CD14-positive monocyte (primary cell): ENCODE data around the gene MAD1L1. TPM values are rescaled to one million over a fixed set of nuclear protein-coding genes. Genes with fewer than 3 reads are reported as not detected.

ENCODE experiments used
- DNase-seq, 3 donors: peaks; one replicate each; pipeline ENCODE4 v3.0.0-alpha.2; 2011 to 2022
- H2AFZ ChIP-seq: 2 replicates; pipeline ENCODE4 v1.6.0; 2012; ENCODE audit warnings: mild to moderate bottlenecking, low read depth, low read length, inconsistent platforms; ENCODE audit not compliant: insufficient read depth, poor library complexity, severe bottlenecking
- H3K27ac ChIP-seq, 2 donors: 1 replicate in 1 of 2; 2 replicates in 1 of 2; pipeline ENCODE4 v1.5.1; 2012 to 2013; ENCODE audit warnings: low read length in 2 of 2, control low read depth in 1 of 2, inconsistent platforms in 1 of 2, low read depth in 1 of 2, mild to moderate bottlenecking in 1 of 2
- H3K27me3 ChIP-seq, 2 donors: one replicate each; pipeline versions ENCODE4 v1.6.0 to v1.6.1; 2011 to 2013; ENCODE audit warnings: low read length in 2 of 2; ENCODE audit not compliant: control insufficient read depth in 2 of 2, insufficient read depth in 2 of 2
- H3K36me3 ChIP-seq, 2 donors: replicated peaks in 1 of 2; 1 replicate in 1 of 2; 2 replicates in 1 of 2; pipeline versions ENCODE4 v1.5.1 to v1.6.1; 2012 to 2013; ENCODE audit warnings: low read length in 2 of 2, control low read depth in 1 of 2, inconsistent platforms in 1 of 2, mild to moderate bottlenecking in 1 of 2; ENCODE audit not compliant: insufficient read depth in 2 of 2, control insufficient read depth in 1 of 2
- H3K4me1 ChIP-seq, 2 donors: 1 replicate in 1 of 2; 2 replicates in 1 of 2; pipeline versions ENCODE4 v1.5.1 to v1.6.1; 2012 to 2013; ENCODE audit warnings: low read length in 2 of 2, control low read depth in 1 of 2, inconsistent platforms in 1 of 2, mild to moderate bottlenecking in 1 of 2, moderate library complexity in 1 of 2; ENCODE audit not compliant: insufficient read depth in 2 of 2, control insufficient read depth in 1 of 2
- H3K4me2 ChIP-seq: replicated peaks from 2 replicates; pipeline ENCODE3; 2012; ENCODE audit warnings: low read length, moderate library complexity, mild to moderate bottlenecking; ENCODE audit not compliant: poor library complexity, severe bottlenecking; ENCODE audit errors: extremely low read depth
- H3K4me3 ChIP-seq, 3 experiments: fragments of 200-600 bp in 1 of 3; sonication (generic) in 1 of 3; replicated peaks in 1 of 3; 1 replicate in 2 of 3; 2 replicates in 1 of 3; pipeline ENCODE4 v1.5.1; 2011 to 2013; ENCODE audit warnings: low read length in 3 of 3, mild to moderate bottlenecking in 3 of 3, control low read depth in 2 of 3, low read depth in 2 of 3, inconsistent platforms in 1 of 3, moderate library complexity in 1 of 3
- H3K79me2 ChIP-seq: 2 replicates; pipeline ENCODE4 v1.6.0; 2012; ENCODE audit warnings: mild to moderate bottlenecking, control low read depth, inconsistent platforms, low read length, moderate library complexity; ENCODE audit not compliant: insufficient read depth
- H3K9ac ChIP-seq: 2 replicates; pipeline ENCODE4 v1.6.0; 2017; ENCODE audit warnings: low read length, mild to moderate bottlenecking; ENCODE audit not compliant: insufficient read depth, poor library complexity, severe bottlenecking
- H3K9me3 ChIP-seq, 2 donors: replicated peaks in 1 of 2; 1 replicate in 1 of 2; 2 replicates in 1 of 2; pipeline versions ENCODE4 v1.5.1 to v1.6.1; 2012 to 2013; ENCODE audit warnings: low read length in 2 of 2, control low read depth in 1 of 2; ENCODE audit not compliant: control insufficient read depth in 1 of 2, insufficient read depth in 1 of 2
- H4K20me1 ChIP-seq: 2 replicates; pipeline ENCODE4 v1.6.0; 2012; ENCODE audit warnings: mild to moderate bottlenecking, low read length, control low read depth, moderate library complexity; ENCODE audit not compliant: insufficient read depth
- H3K27ac Mint-ChIP-seq, 7 donors: one replicate each; pipeline ENCODE4 v1.8.0; 2020; ENCODE audit warnings: mild to moderate bottlenecking in 7 of 7, mixed read lengths in 7 of 7, moderate library complexity in 6 of 7, inconsistent platforms in 2 of 7
- H3K27me3 Mint-ChIP-seq, 3 donors: one replicate each; pipeline ENCODE4 v1.8.0; 2021 to 2022; ENCODE audit warnings: low read depth in 3 of 3, mild to moderate bottlenecking in 3 of 3, mixed read lengths in 3 of 3, moderate library complexity in 3 of 3, inconsistent platforms in 1 of 3
- H3K36me3 Mint-ChIP-seq, 2 donors: one replicate each; pipeline ENCODE4 v1.8.0; 2020; ENCODE audit warnings: mixed read lengths in 2 of 2, inconsistent platforms in 1 of 2, mild to moderate bottlenecking in 1 of 2
- H3K4me1 Mint-ChIP-seq: one replicate; pipeline ENCODE4 v1.8.0; 2020; ENCODE audit warnings: mild to moderate bottlenecking, mixed read lengths
- H3K4me3 Mint-ChIP-seq, 2 donors: one replicate each; pipeline ENCODE4 v1.8.0; 2020; ENCODE audit warnings: mild to moderate bottlenecking in 2 of 2, mixed read lengths in 2 of 2, moderate library complexity in 1 of 2
- H3K9me3 Mint-ChIP-seq, 7 donors: one replicate each; pipeline ENCODE4 v1.8.0; 2020 to 2022; ENCODE audit warnings: mixed read lengths in 7 of 7, mild to moderate bottlenecking in 6 of 7, moderate library complexity in 6 of 7, inconsistent platforms in 2 of 7
- CTCF ChIP-seq: fragments of 200-600 bp; IDR thresholded peaks from one replicate; pipeline ENCODE4 v1.8.0; 2022; ENCODE audit warnings: antibody characterized with exemption, mild to moderate bottlenecking
- WGBS: methylation state at CpG from one replicate; pipeline ENCODE4 v1.1.5; 2013; ENCODE audit warnings: missing lambda C conversion rate; ENCODE audit not compliant: insufficient coverage; 5-methylcytosine and 5-hydroxymethylcytosine counted together
- intact Hi-C, 2 donors: fragments of 100-400 bp; cut with micrococcal nuclease; formaldehyde crosslinking; loops; one replicate each; pipeline versions ENCODE4 v1.15.0 to v1.15.1; 2023
- polyA plus RNA-seq, 3 donors: library from polyadenylated mRNA; depleted of rRNA in 1 of 3; unstranded in 2 of 3; stranded (reverse) in 1 of 3; fragments of 300-500 nt in 2 of 3; fragments of >200 nt in 1 of 3; fragmentation: Illumina TruSeq in 2 of 3; gene quantifications; 1 replicate in 2 of 3; 2 replicates in 1 of 3; pipeline ENCODE4 v1.2.3, GENCODE V29; 2012 to 2021

The MAD1L1 gene
- polyA plus RNA-seq, 3 donors, result 22.0 to 39.4 (median 33.2) TPM

GRCh38 chr7:1915956-1916600 lies 316.7 kb downstream of the MAD1L1 start:
- peaks cover 12% of the 10 kb centered on the region for H3K79me2 ChIP-seq
- no peak overlapping the region for H3K4me3 Mint-ChIP-seq
- H3K9me3 ChIP-seq, result no peaks in the 10 kb centered on the region
- H3K4me1 ChIP-seq, result peaks cover 35 to 36% of the 10 kb centered on the region in 2 donors
- no peak for TF ChIP-seq CTCF
- no peaks in the 10 kb centered on the region for H3K27me3 ChIP-seq
- peak overlapping the region; percentile 42 to 84 for H3K27ac ChIP-seq
- no peaks in the 10 kb centered on the region for H3K9me3 Mint-ChIP-seq
- DNase-seq, result peak; percentile 87 to 95 (median 94)
- H3K27me3 Mint-ChIP-seq, result peaks cover 0 to 2% (median 0%) of the 10 kb centered on the region in 3 donors
- peaks cover 71% of the 10 kb centered on the region for H4K20me1 ChIP-seq
- 64% methylated on average over 11 of the region's 28 CpGs for WGBS
- intact Hi-C loops, result no loop called here
- peaks cover 0 to 19% of the 10 kb centered on the region in 2 donors for H3K36me3 ChIP-seq
- peak overlapping the region; percentile 56 to 92 (median 88) for H3K27ac Mint-ChIP-seq
- H3K4me2 ChIP-seq, result no peak overlapping the region
- peaks cover 43% of the 10 kb centered on the region for H3K4me1 Mint-ChIP-seq
- H3K36me3 Mint-ChIP-seq, result peaks cover 20 to 33% of the 10 kb centered on the region in 2 donors
- peak overlapping the region; percentile 57 for H3K9ac ChIP-seq
- H2AFZ ChIP-seq, result no peak overlapping the region
- H3K4me3 ChIP-seq, result no peak overlapping the region

GRCh38 chr7:1915326-1915725 lies 317.4 kb downstream of the MAD1L1 start:
- peaks cover 38% of the 10 kb centered on the region for H3K4me1 Mint-ChIP-seq
- Histone ChIP-seq H3K79me2 (peaks cover 12% of the 10 kb centered on the region), H3K27ac (peak overlapping the region in 1 of 2 donors; percentile 84), H4K20me1 (peaks cover 65% of the 10 kb centered on the region), H3K4me3 (no peak overlapping the region), H3K9me3 (no peaks in the 10 kb centered on the region), H3K4me2 (no peak overlapping the region), H3K9ac (no peak overlapping the region), H3K36me3 (peaks cover 0 to 19% of the 10 kb centered on the region in 2 donors), H2AFZ (no peak overlapping the region), H3K27me3 (no peaks in the 10 kb centered on the region), H3K4me1 (peaks cover 27 to 29% of the 10 kb centered on the region in 2 donors)
- H3K27ac Mint-ChIP-seq, result peak overlapping the region; percentile 56 to 92 (median 88)
- peaks cover 17 to 31% of the 10 kb centered on the region in 2 donors for H3K36me3 Mint-ChIP-seq
- DNase-seq, result no peak
- intact Hi-C loops, result no loop called here
- H3K27me3 Mint-ChIP-seq, result no peaks in the 10 kb centered on the region
- TF ChIP-seq CTCF, result no peak
- WGBS, result 97% methylated on average over 30 of the region's 30 CpGs
- H3K9me3 Mint-ChIP-seq, result no peaks in the 10 kb centered on the region
- H3K4me3 Mint-ChIP-seq, result no peak overlapping the region
